Measurements from ENCODE around the gene ZBTB40.

The ZBTB40 gene

DNA sequence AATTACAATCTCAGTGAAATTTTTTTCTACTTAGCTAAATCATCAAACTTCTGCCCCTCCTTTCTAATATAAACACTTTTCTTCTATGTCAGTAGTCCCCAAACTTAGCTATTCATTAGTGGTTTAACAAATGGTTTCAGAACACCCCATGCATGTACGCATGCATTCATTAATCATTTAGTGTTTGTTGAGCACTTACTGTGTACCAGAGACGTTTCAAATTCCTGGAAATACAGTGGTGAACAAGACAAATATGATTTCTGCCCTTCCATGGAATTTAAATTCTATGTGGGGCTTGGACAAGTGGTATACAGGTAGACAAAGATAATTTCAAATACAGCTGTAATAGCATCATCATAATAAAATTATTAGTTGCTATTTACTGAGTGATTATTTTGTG lies 1.5 kb downstream of the ZBTB40 start:
- peak overlapping the region; percentile 81 for H3K4me3 ChIP-seq (replicated peaks; ENCODE audit: low read depth, low read length)

GRCh38 chr1:22454476-22455056 lies 2.9 kb downstream of the ZBTB40 start:
- H3K4me3 ChIP-seq (replicated peaks; ENCODE audit: low read depth, low read length), result no peak overlapping the region
- TF ChIP-seq, protein P1, sequence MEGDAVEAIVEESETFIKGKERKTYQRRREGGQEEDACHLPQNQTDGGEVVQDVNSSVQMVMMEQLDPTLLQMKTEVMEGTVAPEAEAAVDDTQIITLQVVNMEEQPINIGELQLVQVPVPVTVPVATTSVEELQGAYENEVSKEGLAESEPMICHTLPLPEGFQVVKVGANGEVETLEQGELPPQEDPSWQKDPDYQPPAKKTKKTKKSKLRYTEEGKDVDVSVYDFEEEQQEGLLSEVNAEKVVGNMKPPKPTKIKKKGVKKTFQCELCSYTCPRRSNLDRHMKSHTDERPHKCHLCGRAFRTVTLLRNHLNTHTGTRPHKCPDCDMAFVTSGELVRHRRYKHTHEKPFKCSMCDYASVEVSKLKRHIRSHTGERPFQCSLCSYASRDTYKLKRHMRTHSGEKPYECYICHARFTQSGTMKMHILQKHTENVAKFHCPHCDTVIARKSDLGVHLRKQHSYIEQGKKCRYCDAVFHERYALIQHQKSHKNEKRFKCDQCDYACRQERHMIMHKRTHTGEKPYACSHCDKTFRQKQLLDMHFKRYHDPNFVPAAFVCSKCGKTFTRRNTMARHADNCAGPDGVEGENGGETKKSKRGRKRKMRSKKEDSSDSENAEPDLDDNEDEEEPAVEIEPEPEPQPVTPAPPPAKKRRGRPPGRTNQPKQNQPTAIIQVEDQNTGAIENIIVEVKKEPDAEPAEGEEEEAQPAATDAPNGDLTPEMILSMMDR (IDR thresholded peaks at IDR 0.05; ENCODE audit: low read depth, low read length, missing control alignments), result no peak
- no peak for DNase-seq (ENCODE audit: extremely low read depth, low read depth)

More for the DNA sequence above, 1.5 kb downstream of the ZBTB40 start:
- DNase-seq (ENCODE audit: extremely low read depth, low read depth), result no peak
- TF ChIP-seq, protein P1 (IDR thresholded peaks at IDR 0.05; ENCODE audit: low read depth, low read length, missing control alignments), result no peak

DNA sequence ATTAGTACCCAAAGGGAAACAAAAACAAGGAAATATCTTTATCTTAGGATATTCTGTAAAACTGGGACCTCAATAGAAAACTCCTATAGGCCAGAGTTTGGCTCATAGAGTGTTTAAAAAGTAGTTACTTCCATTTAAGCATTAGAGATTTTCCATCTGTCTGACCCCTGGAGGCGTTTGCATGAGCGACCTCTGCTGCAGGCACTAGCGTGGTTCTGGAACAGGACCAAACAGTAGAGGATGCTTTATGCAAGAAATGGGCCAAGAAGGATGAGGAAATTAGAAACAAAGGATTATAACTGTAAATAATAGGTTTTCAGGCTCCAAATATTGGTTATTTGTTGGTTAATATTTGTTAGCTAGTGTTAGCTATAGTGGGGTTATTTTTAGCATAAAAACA lies 5.7 kb downstream of the ZBTB40 start:
- H3K4me3 ChIP-seq (replicated peaks; ENCODE audit: low read depth, low read length), result no peak overlapping the region
- no peak for DNase-seq (ENCODE audit: extremely low read depth, low read depth)
- TF ChIP-seq, protein P1 (IDR thresholded peaks at IDR 0.05; ENCODE audit: low read depth, low read length, missing control alignments), result peak; percentile 2

- TF ChIP-seq, protein P1 (IDR thresholded peaks at IDR 0.05; ENCODE audit: low read depth, low read length, missing control alignments), result no peak
- DNase-seq (ENCODE audit: extremely low read depth, low read depth), result no peak
- H3K4me3 ChIP-seq (replicated peaks; ENCODE audit: low read depth, low read length), result no peak overlapping the region
Measured at GRCh38 chr1:22457836-22458235, 6.2 kb downstream of the ZBTB40 start.

GRCh38 chr1:22461100-22461499 lies 9.4 kb downstream of the ZBTB40 start:
- TF ChIP-seq, protein P1 (IDR thresholded peaks at IDR 0.05; ENCODE audit: low read depth, low read length, missing control alignments), result no peak
- no peak overlapping the region for H3K4me3 ChIP-seq (replicated peaks; ENCODE audit: low read depth, low read length)
- DNase-seq (ENCODE audit: extremely low read depth, low read depth), result no peak

DNA sequence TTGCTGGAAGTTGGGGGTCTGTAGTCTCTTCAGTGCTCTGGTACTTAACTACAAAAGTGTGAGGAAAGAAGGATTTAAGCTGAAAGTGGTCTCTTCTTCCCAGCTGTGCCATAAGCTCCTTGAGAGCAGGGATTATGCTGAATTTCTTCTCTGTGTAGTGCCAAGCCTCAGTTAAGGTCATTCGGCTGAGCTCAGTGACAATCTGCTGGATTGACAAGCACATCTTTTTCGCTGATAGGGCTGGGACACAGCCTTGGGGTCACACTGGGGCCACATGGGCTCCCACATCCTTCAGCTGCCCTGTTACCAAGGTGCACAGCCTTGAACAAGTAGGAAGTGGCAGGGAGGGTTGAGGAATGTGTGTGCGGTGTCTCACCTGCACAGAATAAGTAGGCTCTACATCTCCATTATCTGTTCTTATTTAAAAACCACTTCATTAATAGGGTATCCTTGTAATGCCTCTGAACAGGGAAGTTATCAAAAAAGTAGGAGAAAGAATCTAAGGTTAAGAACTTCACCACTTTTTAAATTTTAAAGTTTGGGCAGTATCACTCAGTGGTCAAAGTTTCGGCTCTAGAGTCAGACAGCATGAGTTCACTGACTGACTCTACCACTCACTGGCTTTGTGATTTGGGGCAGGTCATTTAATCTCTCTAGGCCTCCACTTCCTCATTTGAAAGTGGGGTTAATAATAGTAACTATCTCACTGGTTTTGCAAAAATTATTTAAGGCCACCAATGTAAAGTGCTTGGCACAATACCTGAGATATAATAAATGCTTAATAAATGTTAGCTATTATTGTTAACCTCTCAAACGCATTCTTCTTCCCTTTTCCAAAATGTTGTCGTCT lies 10.3 kb downstream of the ZBTB40 start:
- TF ChIP-seq, protein P1 (IDR thresholded peaks at IDR 0.05; ENCODE audit: low read depth, low read length, missing control alignments), result no peak
- no peak overlapping the region for H3K4me3 ChIP-seq (replicated peaks; ENCODE audit: low read depth, low read length)
- DNase-seq (ENCODE audit: extremely low read depth, low read depth), result no peak
